GM12891 (cell line): ENCODE results near the gene SLC5A4.
"Not testable (repeated sequence)": the region's sequence is repeated elsewhere in the genome, so short reads cannot be mapped to it uniquely, and the experiment has no call there.

Experiments used
- DNase-seq: peaks from one replicate; pipeline ENCODE4 v3.0.0; 2011; ENCODE audit warnings: low spot score; ENCODE audit not compliant: insufficient read length
- FAIRE-seq: peaks from 2 replicates; lab custom pipeline; 2011; peaks lifted over from hg19 to GRCh38; lab: Jason Lieb, UNC
- PAX5 ChIP-seq: IDR thresholded peaks from 2 replicates; pipeline ENCODE4 v1.6.1; 2011; ENCODE audit warnings: low read length, moderate library complexity, mild to moderate bottlenecking; ENCODE audit not compliant: insufficient read depth, severe bottlenecking
- POLR2A ChIP-seq: IDR thresholded peaks from 2 replicates; pipeline ENCODE4 v1.6.1; 2011; ENCODE audit warnings: low read depth, low read length, control low read depth
- POLR2AphosphoS5 ChIP-seq: IDR thresholded peaks from 2 replicates; pipeline ENCODE4 v1.6.1; 2011; ENCODE audit warnings: low read depth, low read length, control low read depth
- POU2F2 ChIP-seq: IDR thresholded peaks from 2 replicates; pipeline ENCODE4 v1.6.1; 2011; ENCODE audit warnings: low read depth, mild to moderate bottlenecking, control low read depth, low read length, moderate library complexity
- SPI1 ChIP-seq: IDR thresholded peaks from 2 replicates; pipeline ENCODE4 v1.6.1; 2011; ENCODE audit warnings: low read depth, low read length, control low read depth
- TAF1 ChIP-seq: IDR thresholded peaks from 2 replicates; pipeline ENCODE4 v1.6.1; 2011; ENCODE audit warnings: low read depth, low read length, control low read depth

SLC5A4 gene

DNA sequence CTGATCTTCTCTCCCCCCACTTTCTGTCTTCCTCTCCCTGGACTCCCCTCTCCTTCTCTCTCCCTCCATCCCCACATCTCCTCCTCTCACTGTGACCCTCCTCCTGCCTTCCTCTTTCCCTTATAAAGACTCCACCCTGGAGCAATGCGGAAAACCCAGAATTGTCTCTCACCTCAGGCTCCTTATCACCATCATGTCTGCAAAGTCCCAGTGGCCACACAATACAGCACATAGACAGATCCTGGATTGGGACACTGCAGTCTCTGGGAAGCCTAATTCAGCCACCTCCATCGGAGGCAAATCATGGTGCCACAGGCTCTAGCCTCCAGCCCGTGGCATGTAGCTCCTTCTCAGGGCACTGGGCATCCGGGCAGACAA is 53.0 kb downstream of the SLC5A4 start:
- no peak for DNase-seq
- no peak for FAIRE-seq
- TF ChIP-seq POLR2A, result no peak
- no peak for TF ChIP-seq PAX5
- no peak for TF ChIP-seq TAF1
- TF ChIP-seq SPI1, result no peak

DNA sequence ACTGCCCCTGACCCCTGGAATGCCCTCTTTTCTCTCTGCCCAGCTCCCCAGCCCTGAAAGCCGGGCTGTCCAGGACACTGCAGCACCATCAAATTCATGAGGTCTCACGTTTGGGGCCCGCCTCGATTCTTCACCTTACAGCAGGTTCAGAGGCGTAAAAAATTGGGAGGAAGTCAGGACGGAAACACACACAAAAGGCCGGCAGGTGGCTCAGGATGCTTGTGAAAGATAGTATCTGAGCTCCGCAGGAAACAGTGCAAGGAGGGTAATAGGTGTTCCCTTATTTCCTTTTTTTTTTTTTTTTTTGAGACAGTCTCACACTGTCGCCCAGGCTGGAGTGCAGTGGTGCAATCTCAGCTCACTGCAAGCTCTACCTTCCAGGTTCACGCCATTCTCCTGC is 54.4 kb downstream of the SLC5A4 start:
- TF ChIP-seq TAF1, result no peak
- TF ChIP-seq PAX5, result no peak
- no peak for TF ChIP-seq POU2F2
- no peak for TF ChIP-seq POLR2AphosphoS5
- no peak for TF ChIP-seq POLR2A
- no peak for TF ChIP-seq SPI1
- no peak for DNase-seq
- no peak for FAIRE-seq

DNA sequence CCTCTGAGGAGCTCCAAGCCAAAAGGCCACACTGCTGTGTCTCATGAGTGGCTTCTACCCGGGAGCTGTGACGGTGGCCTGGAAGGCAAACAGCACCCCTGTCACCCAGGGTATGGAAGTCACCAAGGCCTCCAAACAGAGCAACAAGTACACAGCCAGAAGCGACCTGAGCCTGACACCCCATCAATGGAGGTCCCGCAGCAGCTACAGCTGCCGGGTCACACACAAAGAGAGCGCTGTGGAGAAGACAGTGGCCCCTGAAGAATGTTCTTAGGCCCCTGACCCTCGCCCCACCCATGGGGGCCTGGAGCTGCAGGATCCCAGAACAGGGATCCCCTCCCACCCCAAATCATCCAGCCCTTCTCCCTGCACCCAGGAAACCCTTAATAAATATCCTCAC is 55.2 kb downstream of the SLC5A4 start:
- DNase-seq (no peak), FAIRE-seq (no peak)
- TF ChIP-seq POLR2AphosphoS5 (no peak), POLR2A (no peak), PAX5 (no peak), TAF1 (no peak), SPI1 (no peak), POU2F2 (no peak)

DNA sequence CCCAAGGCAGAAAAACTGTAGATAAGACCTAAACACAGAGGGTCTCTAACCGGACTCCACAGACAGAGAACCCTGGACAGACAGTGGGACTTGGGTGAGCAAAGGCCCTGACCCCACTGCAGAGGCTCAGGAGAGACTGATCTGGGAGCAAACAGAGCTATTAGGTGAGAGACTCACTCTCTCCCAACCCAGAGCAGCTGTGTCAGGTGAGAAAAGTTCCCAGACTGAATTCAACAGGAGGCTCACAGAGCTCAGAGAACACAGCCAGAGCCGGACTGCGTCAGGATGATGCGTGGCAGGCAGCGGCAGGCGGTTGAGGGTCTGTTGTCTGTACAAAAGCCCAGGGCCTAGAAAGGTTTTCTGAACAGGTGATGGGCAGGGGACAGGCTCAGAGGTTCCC is 55.8 kb downstream of the SLC5A4 start:
- TF ChIP-seq POU2F2 (no peak), TAF1 (no peak), POLR2A (no peak), SPI1 (no peak), PAX5 (no peak), POLR2AphosphoS5 (no peak)
- no peak for FAIRE-seq

DNA sequence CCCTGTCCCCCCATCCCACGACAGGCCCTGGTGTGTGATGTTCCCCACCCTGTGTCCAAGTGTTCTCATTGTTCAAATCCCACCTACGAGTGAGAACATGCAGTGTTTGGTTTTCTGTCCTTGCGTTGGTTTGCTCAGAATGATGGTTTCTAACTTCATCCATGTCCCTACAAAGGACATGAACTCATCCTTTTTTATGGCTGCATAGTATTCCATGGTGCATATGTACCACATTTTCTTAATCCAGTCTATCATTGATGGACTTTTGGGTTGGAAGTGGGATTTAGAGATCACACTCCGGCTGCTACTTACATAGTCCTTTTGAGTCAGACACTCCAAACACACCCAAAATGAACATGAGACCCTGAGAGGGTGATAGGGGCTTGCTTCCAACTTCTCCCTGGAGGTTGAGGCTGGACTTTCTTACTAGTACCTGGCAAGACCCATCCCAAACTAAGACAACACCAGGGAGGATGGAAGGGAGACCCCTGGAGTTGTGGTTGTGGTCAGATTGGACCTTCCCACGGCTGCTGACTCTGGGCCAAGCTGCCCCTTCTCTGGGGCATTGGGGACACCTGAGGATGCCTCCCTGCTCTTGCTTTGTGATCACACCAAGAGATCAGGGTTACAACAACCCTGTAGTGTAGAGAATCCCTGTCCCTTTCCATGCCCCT is 57.5 kb downstream of the SLC5A4 start:
- DNase-seq, FAIRE-seq: not testable (repeated sequence)

More for the DNA sequence above, 55.8 kb downstream of the SLC5A4 start:
- no peak for DNase-seq

DNA sequence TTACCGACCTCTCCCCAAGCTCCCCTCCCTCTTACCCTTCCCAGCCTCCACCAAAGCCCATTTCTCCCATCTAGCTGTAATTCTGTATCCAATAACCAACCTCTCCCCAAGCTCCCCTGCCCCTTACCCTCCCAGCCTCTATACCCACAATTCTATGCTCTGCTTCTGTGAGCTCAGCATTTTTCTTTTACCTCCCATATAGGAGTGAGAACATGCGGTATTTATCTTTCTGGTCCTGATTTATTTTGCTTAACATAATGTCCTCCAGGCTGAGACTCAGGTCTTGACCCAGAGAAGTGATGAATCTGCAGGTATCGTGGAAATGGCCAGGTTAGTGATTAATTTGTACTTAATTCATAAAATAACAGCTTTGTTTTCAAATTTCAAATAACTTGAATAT is 59.2 kb downstream of the SLC5A4 start:
- not testable (repeated sequence) for FAIRE-seq, DNase-seq

DNA sequence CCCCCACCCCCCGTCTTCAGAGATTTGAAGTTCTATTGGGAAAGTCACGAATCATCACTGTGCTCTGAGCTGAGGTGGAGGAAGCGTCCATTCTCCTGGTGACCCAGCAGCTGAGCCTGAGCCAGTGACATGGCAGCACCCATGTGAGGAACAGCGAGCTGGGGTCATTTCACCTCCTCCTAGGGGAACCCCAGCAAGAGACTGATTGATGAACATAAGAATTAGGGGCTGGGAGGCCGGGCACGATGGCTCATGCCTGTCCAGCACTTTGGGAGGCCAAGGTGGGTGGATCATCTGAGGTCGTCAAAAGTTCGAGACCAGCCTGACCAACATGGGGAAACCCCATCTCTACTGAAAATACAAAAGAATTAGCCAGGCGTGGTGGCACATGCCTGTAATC is 61.8 kb downstream of the SLC5A4 start:
- FAIRE-seq, DNase-seq: not testable (repeated sequence)

DNA sequence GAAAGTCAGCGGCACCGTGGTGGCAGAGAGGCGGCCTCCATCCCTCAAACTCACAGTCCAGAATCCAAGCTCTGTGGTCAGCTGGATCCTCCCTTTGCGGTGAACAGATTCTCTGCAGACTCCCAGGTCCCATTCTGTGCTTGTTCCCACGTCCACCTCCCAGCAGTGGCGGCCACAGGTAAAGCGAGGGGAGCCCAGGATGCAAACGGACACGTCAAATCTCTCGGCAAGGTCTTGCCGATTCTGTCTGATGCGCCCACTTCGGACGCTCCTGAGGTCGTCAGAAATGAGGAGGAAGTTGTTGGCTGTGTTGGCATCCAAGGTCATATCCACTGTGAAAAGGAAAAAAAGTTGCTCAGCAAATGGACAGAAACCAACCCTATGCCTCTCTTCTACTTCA is 64.1 kb downstream of the SLC5A4 start:
- not testable (repeated sequence) for DNase-seq, FAIRE-seq

DNA sequence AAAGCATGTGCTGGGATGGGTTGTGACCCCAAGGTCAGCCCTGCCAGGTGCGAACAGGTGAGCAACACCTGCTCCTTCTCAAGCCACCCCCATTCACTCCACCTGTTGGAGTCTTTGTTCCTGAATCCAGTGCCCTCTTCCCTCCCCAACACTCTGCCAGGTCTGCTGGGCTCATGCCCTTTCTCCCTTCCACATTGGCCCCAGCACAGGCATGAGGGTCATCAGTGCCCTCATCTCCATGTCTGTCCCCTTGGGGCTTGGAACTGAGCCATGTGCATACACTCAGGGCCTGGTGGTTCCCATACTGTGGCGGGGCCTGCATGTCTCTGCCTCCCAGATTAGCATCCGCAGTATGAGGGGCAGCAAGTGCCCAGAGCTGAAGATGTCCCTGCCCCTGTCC is 69.3 kb downstream of the SLC5A4 start:
- no peak for FAIRE-seq
- DNase-seq, result no peak
- TF ChIP-seq POU2F2 (no peak), PAX5 (no peak), TAF1 (no peak), SPI1 (no peak)

DNA sequence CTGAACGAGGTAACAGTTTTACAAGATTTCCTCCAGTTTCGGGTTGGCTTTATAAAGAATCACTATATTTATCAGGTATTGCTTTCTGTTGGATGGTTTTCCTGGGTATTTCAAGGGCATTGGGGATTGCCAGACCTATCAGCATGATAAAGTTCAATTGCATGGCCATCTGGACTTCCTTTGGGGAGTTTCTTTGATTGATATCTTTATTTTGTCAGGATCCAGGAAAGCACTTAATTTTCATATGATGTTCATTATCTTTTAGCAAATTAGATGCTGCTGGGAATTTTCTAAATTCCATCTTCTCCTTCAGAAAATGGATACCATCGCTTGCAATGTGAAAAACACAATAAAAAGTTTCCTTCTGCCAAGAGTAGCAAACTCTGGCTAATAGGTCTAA is 71.5 kb downstream of the SLC5A4 start:
- DNase-seq, result no peak
- no peak for FAIRE-seq
- TF ChIP-seq SPI1, result no peak
- TF ChIP-seq TAF1, result no peak

DNA sequence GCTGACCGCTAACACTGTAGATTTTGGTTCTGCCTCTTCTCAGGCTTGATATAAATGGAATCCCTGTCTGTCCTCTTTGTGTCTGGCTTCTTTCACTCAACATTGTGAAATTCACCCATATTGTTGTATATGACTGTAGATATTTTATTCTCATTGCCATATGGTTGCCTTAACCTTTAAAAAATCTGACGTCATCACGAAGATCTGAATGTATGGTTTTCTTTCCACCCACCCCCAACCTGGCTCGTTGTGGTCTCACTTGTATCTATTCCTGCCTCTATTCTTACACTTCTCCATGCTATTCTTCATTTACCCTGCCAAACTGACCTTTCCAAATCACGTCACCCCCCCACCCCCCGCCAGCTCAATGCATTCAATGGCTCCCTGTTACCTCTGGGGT is 74.1 kb downstream of the SLC5A4 start:
- no peak for DNase-seq
- FAIRE-seq, result no peak
- TF ChIP-seq PAX5, result no peak
- TF ChIP-seq TAF1, result no peak
- TF ChIP-seq POLR2AphosphoS5, result no peak
- TF ChIP-seq POLR2A, result no peak
- TF ChIP-seq POU2F2, result no peak
- no peak for TF ChIP-seq SPI1

DNA sequence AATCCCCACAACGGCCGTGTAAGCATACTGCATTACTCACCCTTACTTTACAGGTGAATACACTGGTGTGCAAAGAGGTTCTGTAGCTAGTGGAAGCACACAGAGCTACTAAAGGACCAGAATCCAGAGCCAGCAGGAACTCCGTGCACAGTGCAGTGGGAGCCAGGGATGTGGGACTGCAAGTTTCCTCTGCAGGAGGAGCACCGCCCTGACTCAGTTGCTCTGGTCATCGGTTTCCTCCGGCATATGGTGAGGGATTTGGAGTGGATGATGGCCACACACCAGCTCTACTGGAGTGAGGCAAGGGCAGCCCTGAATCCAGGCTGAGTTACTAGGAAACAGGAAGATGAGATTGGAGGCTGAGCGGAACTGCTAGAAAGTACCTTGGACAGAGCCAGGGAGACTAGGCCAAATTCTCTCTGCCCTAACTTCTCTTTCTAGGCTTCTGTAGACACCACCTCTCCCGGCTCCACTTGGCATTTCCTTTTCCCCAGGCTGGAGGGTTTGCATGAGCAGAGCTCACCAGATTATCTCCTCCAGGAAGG is 77.9 kb downstream of the SLC5A4 start:
- DNase-seq (no peak), FAIRE-seq (no peak)
- TF ChIP-seq PAX5 (no peak), POLR2A (no peak), TAF1 (no peak), SPI1 (no peak), POU2F2 (no peak), POLR2AphosphoS5 (no peak)
